ENCODE results near the gene WSCD2.

DNA sequence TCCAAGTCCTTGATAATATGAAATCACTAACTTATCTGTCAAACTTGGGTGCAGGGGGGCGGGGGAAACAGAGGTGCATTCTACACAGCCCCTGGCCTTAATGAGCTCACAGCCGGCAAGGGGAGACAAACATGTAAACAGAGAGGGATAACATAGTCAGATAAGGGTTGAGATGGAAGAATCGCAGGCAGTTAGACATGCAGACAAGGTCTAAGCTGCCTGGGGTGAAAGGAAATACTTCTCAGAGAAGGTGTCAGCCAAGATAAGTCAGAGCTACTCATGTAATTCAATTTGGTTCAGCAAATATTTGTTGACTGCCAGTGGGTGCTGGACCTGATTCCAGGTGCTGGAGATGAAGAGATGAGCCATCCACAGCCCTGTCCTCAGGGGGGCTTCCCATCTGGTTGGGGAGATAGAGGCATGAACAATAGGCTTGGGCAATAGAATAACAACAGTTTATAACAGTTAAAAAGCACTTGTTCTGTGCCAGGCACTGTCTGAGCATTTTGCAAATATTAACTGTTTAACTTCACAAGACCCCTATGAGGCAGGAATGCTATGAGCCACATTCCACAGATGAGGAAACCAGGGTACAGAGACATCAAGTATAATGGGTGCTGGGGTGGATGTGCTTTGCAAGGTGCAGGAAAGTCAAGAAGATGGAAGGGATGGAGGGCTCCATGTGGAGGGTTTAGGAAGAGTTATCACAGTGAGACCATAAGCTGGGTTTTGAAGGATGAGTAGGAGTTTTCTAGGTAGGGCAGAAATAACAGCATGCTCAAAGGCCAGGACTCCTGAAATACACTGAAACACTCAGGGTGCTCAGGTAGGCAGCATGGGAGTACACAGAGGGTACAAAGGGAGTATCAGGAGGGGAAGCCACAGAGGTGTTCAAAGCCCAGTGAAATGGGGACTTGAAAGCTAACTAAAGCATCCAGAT, 79.0 kb downstream of the WSCD2 start:
- TF ChIP-seq, protein P1, sequence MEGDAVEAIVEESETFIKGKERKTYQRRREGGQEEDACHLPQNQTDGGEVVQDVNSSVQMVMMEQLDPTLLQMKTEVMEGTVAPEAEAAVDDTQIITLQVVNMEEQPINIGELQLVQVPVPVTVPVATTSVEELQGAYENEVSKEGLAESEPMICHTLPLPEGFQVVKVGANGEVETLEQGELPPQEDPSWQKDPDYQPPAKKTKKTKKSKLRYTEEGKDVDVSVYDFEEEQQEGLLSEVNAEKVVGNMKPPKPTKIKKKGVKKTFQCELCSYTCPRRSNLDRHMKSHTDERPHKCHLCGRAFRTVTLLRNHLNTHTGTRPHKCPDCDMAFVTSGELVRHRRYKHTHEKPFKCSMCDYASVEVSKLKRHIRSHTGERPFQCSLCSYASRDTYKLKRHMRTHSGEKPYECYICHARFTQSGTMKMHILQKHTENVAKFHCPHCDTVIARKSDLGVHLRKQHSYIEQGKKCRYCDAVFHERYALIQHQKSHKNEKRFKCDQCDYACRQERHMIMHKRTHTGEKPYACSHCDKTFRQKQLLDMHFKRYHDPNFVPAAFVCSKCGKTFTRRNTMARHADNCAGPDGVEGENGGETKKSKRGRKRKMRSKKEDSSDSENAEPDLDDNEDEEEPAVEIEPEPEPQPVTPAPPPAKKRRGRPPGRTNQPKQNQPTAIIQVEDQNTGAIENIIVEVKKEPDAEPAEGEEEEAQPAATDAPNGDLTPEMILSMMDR (IDR thresholded peaks at IDR 0.05; ENCODE audit: insufficient read depth, low read length): no peak
- no peak for TF ChIP-seq REST (IDR thresholded peaks at IDR 0.05; ENCODE audit: insufficient replicate concordance, low read depth)

All from HL-60 (cell line).